GM21515 (cell line): ENCODE results near the gene POMT1.
"Not testable (repeated sequence)": the region's sequence is repeated elsewhere in the genome, so short reads cannot be mapped to it uniquely, and the experiment has no call there.

ENCODE experiments used
- ATAC-seq: cut with Tn5 transposase; IDR thresholded peaks from one replicate; pipeline ENCODE4 v1.9.1; 2021; ENCODE audit not compliant: unreplicated experiment

The POMT1 gene

GRCh38 chr9:131502781-131503625, at the start of gene POMT1:
Gene POMT1 (plus strand): TSS chr9:131502918. CDS start chr9:131504219, 1,301 bp downstream.
- ATAC-seq, result no peak

GRCh38 chr9:131454028-131454427, 48.7 kb upstream of the POMT1 start:
- ATAC-seq, result no peak

- ATAC-seq, result not testable (repeated sequence)
Observed at GRCh38 chr9:131455655-131456054, 47.1 kb upstream of the POMT1 start.

- no peak for ATAC-seq
Observed at GRCh38 chr9:131457746-131458145, 45.0 kb upstream of the POMT1 start.

- no peak for ATAC-seq
Observed at GRCh38 chr9:131459056-131459455, 43.7 kb upstream of the POMT1 start.

- no peak for ATAC-seq
Observed at GRCh38 chr9:131461166-131461565, 41.6 kb upstream of the POMT1 start.

GRCh38 chr9:131464354-131465000, 38.2 kb upstream of the POMT1 start:
- ATAC-seq, result no peak

- no peak for ATAC-seq
Observed at GRCh38 chr9:131465401-131465800, 37.3 kb upstream of the POMT1 start.

- no peak for ATAC-seq
Observed at GRCh38 chr9:131467214-131467935, 35.3 kb upstream of the POMT1 start.

GRCh38 chr9:131468031-131468430, 34.7 kb upstream of the POMT1 start:
- ATAC-seq, result no peak

- ATAC-seq, result no peak
Observed at GRCh38 chr9:131469356-131469755, 33.4 kb upstream of the POMT1 start.

- ATAC-seq, result no peak
Observed at GRCh38 chr9:131469951-131470350, 32.8 kb upstream of the POMT1 start.

- ATAC-seq, result no peak
Observed at GRCh38 chr9:131470581-131470991, 32.1 kb upstream of the POMT1 start.

- ATAC-seq, result not testable (repeated sequence)
Observed at GRCh38 chr9:131472085-131472484, 30.6 kb upstream of the POMT1 start.

- no peak for ATAC-seq
Observed at GRCh38 chr9:131473198-131473885, 29.4 kb upstream of the POMT1 start.

GRCh38 chr9:131473891-131474290, 28.8 kb upstream of the POMT1 start:
- ATAC-seq, result no peak

GRCh38 chr9:131474711-131475110, 28.0 kb upstream of the POMT1 start:
- no peak for ATAC-seq

- no peak for ATAC-seq
Observed at GRCh38 chr9:131475111-131475955, 27.4 kb upstream of the POMT1 start.

- no peak for ATAC-seq
Observed at GRCh38 chr9:131475956-131476776, 26.6 kb upstream of the POMT1 start.
